Aorta (tissue), 5 donors: ENCODE results near the gene ZNF436. TPM values are rescaled to one million over a fixed set of nuclear protein-coding genes. Genes with fewer than 3 reads are reported as not detected.

ENCODE experiments used
- ATAC-seq: fragments of 200-7000 bp; cut with Tn5 transposase; one replicate; pipeline ENCODE4 v1.9.1; 2022; ENCODE audit warnings: moderate library complexity; ENCODE audit not compliant: low FRiP score
- DNase-seq, 2 donors: peaks; one replicate each; pipeline ENCODE4 v3.0.0-alpha.2; 2020
- H3K27ac ChIP-seq, 2 donors: one replicate each; pipeline ENCODE4 v1.5.1; 2013; ENCODE audit warnings: low read length in 2 of 2, mild to moderate bottlenecking in 2 of 2, moderate library complexity in 2 of 2, control low read depth in 1 of 2, inconsistent platforms in 1 of 2, low read depth in 1 of 2
- H3K27me3 ChIP-seq, 2 donors: one replicate each; pipeline ENCODE4 v1.6.1; 2013; ENCODE audit warnings: control low read depth in 1 of 2, low read length in 1 of 2, mild to moderate bottlenecking in 1 of 2, moderate library complexity in 1 of 2; ENCODE audit not compliant: insufficient read depth in 2 of 2, control insufficient read depth in 1 of 2
- H3K36me3 ChIP-seq, 2 donors: one replicate each; pipeline ENCODE4 v1.6.1; 2013; ENCODE audit warnings: control low read depth in 1 of 2, low read length in 1 of 2, mild to moderate bottlenecking in 1 of 2; ENCODE audit not compliant: insufficient read depth in 2 of 2, control insufficient read depth in 1 of 2
- H3K4me1 ChIP-seq, 2 donors: one replicate each; pipeline ENCODE4 v1.6.1; 2013; ENCODE audit warnings: low read length in 2 of 2, control low read depth in 1 of 2, mild to moderate bottlenecking in 1 of 2, moderate library complexity in 1 of 2; ENCODE audit not compliant: insufficient read depth in 2 of 2, control insufficient read depth in 1 of 2
- H3K4me3 ChIP-seq, 2 donors: one replicate each; pipeline ENCODE4 v1.5.1; 2013; ENCODE audit warnings: low read length in 2 of 2, control low read depth in 1 of 2, mild to moderate bottlenecking in 1 of 2
- H3K9me3 ChIP-seq: one replicate; pipeline ENCODE4 v1.6.1; 2013; ENCODE audit warnings: mild to moderate bottlenecking, low read length; ENCODE audit not compliant: control insufficient read depth
- WGBS, 2 donors: extraction: QIAGEN DNeasy Blood & Tissue Kit; methylation state at CpG; one replicate each; pipeline ENCODE4 v1.1.7; 2013; 5-methylcytosine and 5-hydroxymethylcytosine counted together
- intact Hi-C, 2 donors: fragments of 100-400 bp; cut with DNase I; formaldehyde crosslinking; loops; one replicate each; pipeline versions ENCODE4 v1.14.2 to v1.15.0; 2022
- polyA plus RNA-seq, 2 donors: library from polyadenylated mRNA; stranded (reverse); fragments of 200-250 nt; gene quantifications; one replicate each; pipeline ENCODE4 v1.2.3, GENCODE V29; 2013
- total RNA-seq, 2 donors: library from RNA; stranded (reverse); fragmentation: NEBNext Ultra II Directional; extraction: Animal tissue kit (Norgen Biotek cat#: 25700); gene quantifications; one replicate each; pipeline ENCODE4 v1.2.1, GENCODE V29; 2021
- donor health status: healthy with polysubstance abuse.
- donor health status: Bipolar disorder and iron deficiency.
- donor health status: DM: no; HTN: no; CAD: no.
- donor health status: DM: no; HTN: no; CAD: no.
- donor health status: DM: yes; HTN: yes; CAD: no.

Gene ZNF436
- total and polyA plus RNA-seq, 4 donors, result 3.6 to 35.4 (median 8.8) TPM

- H3K27ac ChIP-seq, result no peak overlapping the region
- WGBS, 2 donors, result 55 to 79% methylated on average over 2 of the region's 2 CpGs
- no peak for ATAC-seq
- H3K4me3 ChIP-seq, result no peak overlapping the region
- H3K9me3 ChIP-seq, result peaks cover 12% of the 10 kb centered on the region
- no peaks in the 10 kb centered on the region for H3K27me3 ChIP-seq
- intact Hi-C loops, result loop anchor here in 1 of 2 donors (5.0 kb wide), 1 partner anchor 36 kb away; no protein-coding TSS in a partner anchor
- peaks cover 14% of the 10 kb centered on the region in 2 donors for H3K36me3 ChIP-seq
- peaks cover 0 to 4% of the 10 kb centered on the region in 2 donors for H3K4me1 ChIP-seq
- DNase-seq, result no peak
Observed at GRCh38 chr1:23366146-23366545, 3.5 kb downstream of the ZNF436 start.

GRCh38 chr1:23362218-23362713 lies 7.4 kb downstream of the ZNF436 start:
- no peaks in the 10 kb centered on the region for H3K27me3 ChIP-seq

GRCh38 chr1:23358310-23358875 lies 11.2 kb downstream of the ZNF436 start:
- intact Hi-C loops, result no loop called here

More at GRCh38 chr1:23362218-23362713, 7.4 kb downstream of the ZNF436 start:
- peaks cover 12% of the 10 kb centered on the region for H3K9me3 ChIP-seq
- H3K27ac ChIP-seq, result no peak overlapping the region
- ATAC-seq, result no peak
- WGBS, 2 donors, result 98% methylated on average over 13 of the region's 13 CpGs
- no peak overlapping the region for H3K4me3 ChIP-seq
- intact Hi-C loops, result no loop called here
- H3K4me1 ChIP-seq, result peaks cover 0 to 4% of the 10 kb centered on the region in 2 donors
- DNase-seq, result no peak
- peaks cover 14 to 18% of the 10 kb centered on the region in 2 donors for H3K36me3 ChIP-seq

GRCh38 chr1:23357138-23357908 lies 12.3 kb downstream of the ZNF436 start:
- WGBS, 2 donors, result 30 to 31% methylated on average over 3 of the region's 3 CpGs
- intact Hi-C loops, result no loop called here
- no peak for DNase-seq

More at GRCh38 chr1:23358310-23358875, 11.2 kb downstream of the ZNF436 start:
- Histone ChIP-seq H3K4me3 (no peak overlapping the region), H3K4me1 (no peaks in the 10 kb centered on the region), H3K9me3 (peaks cover 12% of the 10 kb centered on the region), H3K27me3 (no peaks in the 10 kb centered on the region), H3K36me3 (peaks cover 14 to 18% of the 10 kb centered on the region in 2 donors), H3K27ac (no peak overlapping the region)
- ATAC-seq (no peak), DNase-seq (no peak)
- WGBS, 2 donors, result 36 to 66% methylated on average over 3 of the region's 3 CpGs

GRCh38 chr1:23356471-23357137 lies 13.0 kb downstream of the ZNF436 start:
- intact Hi-C loops, result no loop called here
- Histone ChIP-seq H3K27ac (no peak overlapping the region), H3K9me3 (peaks cover 2% of the 10 kb centered on the region), H3K4me3 (no peak overlapping the region), H3K27me3 (no peaks in the 10 kb centered on the region), H3K4me1 (no peaks in the 10 kb centered on the region), H3K36me3 (peaks cover 4 to 6% of the 10 kb centered on the region in 2 donors)
- 78 to 80% methylated on average over 8 of the region's 8 CpGs for WGBS, 2 donors
- no peak for DNase-seq
- no peak for ATAC-seq

More at GRCh38 chr1:23357138-23357908, 12.3 kb downstream of the ZNF436 start:
- H3K4me3 ChIP-seq, result no peak overlapping the region
- H3K27ac ChIP-seq, result no peak overlapping the region
- peaks cover 7 to 10% of the 10 kb centered on the region in 2 donors for H3K36me3 ChIP-seq
- H3K4me1 ChIP-seq, result no peaks in the 10 kb centered on the region
- peaks cover 6% of the 10 kb centered on the region for H3K9me3 ChIP-seq
- H3K27me3 ChIP-seq, result no peaks in the 10 kb centered on the region
- ATAC-seq, result no peak

- Histone ChIP-seq H3K9me3 (no peaks in the 10 kb centered on the region), H3K27ac (no peak overlapping the region), H3K4me3 (no peak overlapping the region), H3K4me1 (no peaks in the 10 kb centered on the region), H3K27me3 (no peaks in the 10 kb centered on the region), H3K36me3 (no peaks in the 10 kb centered on the region)
- no peak for ATAC-seq
- intact Hi-C loops, result no loop called here
- 67% methylated on average over 3 of the region's 3 CpGs for WGBS, 2 donors
- no peak for DNase-seq
Observed at GRCh38 chr1:23354245-23354644, 15.4 kb downstream of the ZNF436 start.

- Histone ChIP-seq H3K9me3 (no peaks in the 10 kb centered on the region), H3K27me3 (no peaks in the 10 kb centered on the region), H3K36me3 (no peaks in the 10 kb centered on the region), H3K4me3 (no peak overlapping the region), H3K4me1 (no peaks in the 10 kb centered on the region), H3K27ac (no peak overlapping the region)
- DNase-seq, result no peak
- 98 to 100% methylated on average over 1 of the region's 1 CpG for WGBS, 2 donors
- ATAC-seq, result no peak
- intact Hi-C loops, result no loop called here
Observed at GRCh38 chr1:23352096-23352695, 17.4 kb downstream of the ZNF436 start.

GRCh38 chr1:23345920-23346319 lies 23.7 kb downstream of the ZNF436 start:
- DNase-seq (no peak), ATAC-seq (no peak)
- Histone ChIP-seq H3K4me1 (peaks cover 0 to 4% of the 10 kb centered on the region in 2 donors), H3K9me3 (no peaks in the 10 kb centered on the region), H3K27me3 (no peaks in the 10 kb centered on the region), H3K27ac (no peak overlapping the region), H3K36me3 (no peaks in the 10 kb centered on the region), H3K4me3 (no peak overlapping the region)
- 96 to 98% methylated on average over 14 of the region's 14 CpGs for WGBS, 2 donors
- intact Hi-C loops, result loop anchor here in 1 of 2 donors (10.0 kb wide), 2 partner anchors 59 to 189 kb away; partner anchors contain the start of gene E2F2
